Adipocyte (in vitro differentiated cells): ENCODE measurements around the gene SNX32.

Experiments
- DNase-seq: peaks from one replicate; pipeline ENCODE4 v3.0.0-alpha.2; 2015; ENCODE audit warnings: low read depth
- H3K27me3 ChIP-seq: replicated peaks from 2 replicates; pipeline ENCODE4 v1.7.0; 2013; ENCODE audit warnings: mild to moderate bottlenecking, low read length, moderate library complexity; ENCODE audit not compliant: control insufficient read depth, insufficient read depth
- H3K36me3 ChIP-seq: 2 replicates; pipeline ENCODE4 v1.7.0; 2013; ENCODE audit warnings: low read length, mild to moderate bottlenecking, moderate library complexity; ENCODE audit not compliant: control insufficient read depth, insufficient read depth, severe bottlenecking
- H3K4me1 ChIP-seq: 2 replicates; pipeline ENCODE4 v1.7.0; 2013; ENCODE audit warnings: mild to moderate bottlenecking, low read length, moderate library complexity; ENCODE audit not compliant: control insufficient read depth, insufficient read depth
- H3K4me3 ChIP-seq: 2 replicates; pipeline ENCODE4 v1.7.0; 2013; ENCODE audit warnings: mild to moderate bottlenecking, low read length, moderate library complexity
- H3K9ac ChIP-seq: 2 replicates; pipeline ENCODE4 v1.7.0; 2013; ENCODE audit warnings: mild to moderate bottlenecking, low read length, moderate library complexity
- H3K9me3 ChIP-seq: 2 replicates; pipeline ENCODE4 v1.7.0; 2013; ENCODE audit warnings: mild to moderate bottlenecking, low read length, moderate library complexity; ENCODE audit not compliant: control insufficient read depth

The SNX32 gene

GRCh38 chr11:65865550-65866172, 31.9 kb downstream of the SNX32 start:
- H3K27me3 ChIP-seq: no peaks in the 10 kb centered on the region
- DNase-seq: no peak
- H3K4me1 ChIP-seq: peaks cover 25% of the 10 kb centered on the region
- peaks cover 84% of the 10 kb centered on the region for H3K36me3 ChIP-seq
- no peak overlapping the region for H3K4me3 ChIP-seq
- H3K9me3 ChIP-seq: no peaks in the 10 kb centered on the region
- H3K9ac ChIP-seq: no peak overlapping the region

DNA sequence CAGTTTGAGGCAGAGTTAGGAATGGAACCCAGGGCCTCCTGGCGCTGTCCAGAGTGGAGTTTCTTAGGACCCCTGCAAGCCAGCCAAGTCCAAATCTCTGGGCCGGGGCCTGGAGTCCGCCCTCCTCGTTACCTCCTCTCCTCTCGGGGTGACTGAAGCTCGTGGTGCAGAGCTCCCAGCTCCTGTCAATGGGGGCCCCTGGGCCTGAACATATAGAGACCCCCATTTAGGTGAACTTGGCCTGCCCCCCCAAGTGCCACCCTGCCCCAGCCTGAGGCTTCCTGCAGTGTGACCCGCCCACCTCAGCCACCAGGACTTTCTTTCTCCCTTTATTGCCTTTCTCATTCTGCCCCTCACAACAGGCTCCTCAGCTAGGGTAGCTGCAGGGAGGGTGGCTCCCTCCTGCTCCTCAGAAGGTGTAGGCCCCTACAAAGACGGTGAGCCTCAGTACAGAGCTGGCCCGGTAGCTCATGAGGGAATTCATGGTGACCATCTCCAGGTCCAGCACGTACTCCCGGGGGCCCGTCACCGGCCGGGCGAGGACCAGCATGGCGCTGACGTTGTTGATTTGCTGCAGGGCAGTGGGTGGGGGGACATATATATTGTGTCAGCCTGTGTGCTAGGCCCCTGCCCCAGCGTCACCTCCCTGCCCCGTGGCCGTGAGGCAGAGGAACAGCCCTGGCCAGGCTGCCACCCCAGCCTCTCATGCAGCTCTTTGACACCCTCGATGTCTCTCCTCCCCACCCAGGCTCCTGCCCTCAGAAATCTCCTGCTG, 32.9 kb downstream of the SNX32 start:
- H3K36me3 ChIP-seq: peaks cover 82% of the 10 kb centered on the region
- no peak for DNase-seq
- H3K27me3 ChIP-seq: no peaks in the 10 kb centered on the region
- no peak overlapping the region for H3K9ac ChIP-seq
- H3K9me3 ChIP-seq: no peaks in the 10 kb centered on the region
- peaks cover 28% of the 10 kb centered on the region for H3K4me1 ChIP-seq
- H3K4me3 ChIP-seq: no peak overlapping the region

GRCh38 chr11:65867284-65868071, 33.7 kb downstream of the SNX32 start:
- Histone ChIP-seq H3K4me3 (no peak overlapping the region), H3K4me1 (peaks cover 24% of the 10 kb centered on the region), H3K9ac (no peak overlapping the region), H3K9me3 (no peaks in the 10 kb centered on the region), H3K27me3 (no peaks in the 10 kb centered on the region), H3K36me3 (peaks cover 75% of the 10 kb centered on the region)
- DNase-seq: no peak

DNA sequence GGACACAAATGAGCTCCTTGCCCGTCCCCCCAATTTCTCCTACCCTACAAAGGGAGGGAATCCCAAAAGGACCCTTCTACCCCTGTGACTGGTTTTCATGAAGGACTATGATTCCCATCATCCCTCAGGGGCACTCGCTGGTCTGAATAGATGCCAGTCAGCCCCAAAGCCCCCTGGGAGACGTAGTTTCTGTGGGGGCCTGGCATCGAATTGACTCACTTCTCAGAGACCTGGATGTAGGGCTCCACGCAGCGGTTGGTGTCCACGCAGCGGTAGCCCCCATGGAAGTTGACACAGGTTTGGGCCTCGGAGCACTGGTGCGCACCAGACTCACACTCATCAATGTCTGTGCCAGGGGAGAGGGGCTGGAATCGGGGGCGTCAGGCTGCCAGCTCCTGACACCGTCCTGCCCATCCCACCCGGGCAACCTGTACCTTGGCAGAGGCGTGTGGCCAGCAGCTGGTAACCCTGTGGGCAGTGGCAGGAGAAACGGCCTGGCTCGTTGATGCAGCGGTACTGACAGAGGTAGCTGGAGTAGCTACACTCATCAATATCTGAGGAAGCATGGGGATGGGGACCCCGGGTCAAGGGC, 34.4 kb downstream of the SNX32 start:
- H3K27me3 ChIP-seq: no peaks in the 10 kb centered on the region
- H3K4me3 ChIP-seq: no peak overlapping the region
- peaks cover 68% of the 10 kb centered on the region for H3K36me3 ChIP-seq
- no peaks in the 10 kb centered on the region for H3K9me3 ChIP-seq
- peaks cover 21% of the 10 kb centered on the region for H3K4me1 ChIP-seq
- DNase-seq: no peak
- H3K9ac ChIP-seq: no peak overlapping the region

- H3K27me3 ChIP-seq: no peaks in the 10 kb centered on the region
- peaks cover 60% of the 10 kb centered on the region for H3K36me3 ChIP-seq
- no peak for DNase-seq
- peak overlapping the region; percentile 5 for H3K9ac ChIP-seq
- no peaks in the 10 kb centered on the region for H3K9me3 ChIP-seq
- H3K4me3 ChIP-seq: no peak overlapping the region
- peaks cover 21% of the 10 kb centered on the region for H3K4me1 ChIP-seq
These were observed 35.1 kb downstream of the SNX32 start for GRCh38 chr11:65868907-65869306.

- Histone ChIP-seq H3K4me1 (peaks cover 21% of the 10 kb centered on the region), H3K4me3 (no peak overlapping the region), H3K27me3 (no peaks in the 10 kb centered on the region), H3K36me3 (peaks cover 52% of the 10 kb centered on the region), H3K9me3 (no peaks in the 10 kb centered on the region), H3K9ac (peak overlapping the region; percentile 95)
- DNase-seq: no peak
These were observed 36.0 kb downstream of the SNX32 start for GRCh38 chr11:65869643-65870306.

DNA sequence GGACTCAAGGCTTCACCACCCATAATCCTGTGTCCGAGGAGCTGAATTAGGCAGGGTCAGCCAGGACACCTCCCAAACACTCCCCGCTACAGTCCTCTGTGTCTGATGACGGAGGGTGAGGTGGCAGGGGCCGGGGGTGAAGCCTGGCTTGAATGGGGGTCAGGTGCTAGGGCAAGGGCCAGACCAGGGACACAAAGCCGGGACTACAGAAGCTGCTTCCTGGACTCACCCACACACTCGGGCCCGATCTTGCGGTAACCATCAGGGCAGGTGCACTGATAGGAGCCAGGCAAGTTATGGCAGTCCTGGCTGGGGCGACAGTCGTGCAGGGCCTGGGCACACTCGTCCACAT, 36.5 kb downstream of the SNX32 start:
- H3K4me1 ChIP-seq: peaks cover 21% of the 10 kb centered on the region
- H3K4me3 ChIP-seq: no peak overlapping the region
- H3K9me3 ChIP-seq: no peaks in the 10 kb centered on the region
- no peaks in the 10 kb centered on the region for H3K27me3 ChIP-seq
- no peak for DNase-seq
- peaks cover 47% of the 10 kb centered on the region for H3K36me3 ChIP-seq
- peak overlapping the region; percentile 95 for H3K9ac ChIP-seq

GRCh38 chr11:65870706-65871681, 37.2 kb downstream of the SNX32 start:
- H3K9ac ChIP-seq: peak overlapping the region; percentile 95
- peaks cover 21% of the 10 kb centered on the region for H3K4me1 ChIP-seq
- H3K9me3 ChIP-seq: no peaks in the 10 kb centered on the region
- DNase-seq: no peak
- H3K36me3 ChIP-seq: peaks cover 39% of the 10 kb centered on the region
- H3K4me3 ChIP-seq: peak overlapping the region; percentile 86
- no peaks in the 10 kb centered on the region for H3K27me3 ChIP-seq

DNA sequence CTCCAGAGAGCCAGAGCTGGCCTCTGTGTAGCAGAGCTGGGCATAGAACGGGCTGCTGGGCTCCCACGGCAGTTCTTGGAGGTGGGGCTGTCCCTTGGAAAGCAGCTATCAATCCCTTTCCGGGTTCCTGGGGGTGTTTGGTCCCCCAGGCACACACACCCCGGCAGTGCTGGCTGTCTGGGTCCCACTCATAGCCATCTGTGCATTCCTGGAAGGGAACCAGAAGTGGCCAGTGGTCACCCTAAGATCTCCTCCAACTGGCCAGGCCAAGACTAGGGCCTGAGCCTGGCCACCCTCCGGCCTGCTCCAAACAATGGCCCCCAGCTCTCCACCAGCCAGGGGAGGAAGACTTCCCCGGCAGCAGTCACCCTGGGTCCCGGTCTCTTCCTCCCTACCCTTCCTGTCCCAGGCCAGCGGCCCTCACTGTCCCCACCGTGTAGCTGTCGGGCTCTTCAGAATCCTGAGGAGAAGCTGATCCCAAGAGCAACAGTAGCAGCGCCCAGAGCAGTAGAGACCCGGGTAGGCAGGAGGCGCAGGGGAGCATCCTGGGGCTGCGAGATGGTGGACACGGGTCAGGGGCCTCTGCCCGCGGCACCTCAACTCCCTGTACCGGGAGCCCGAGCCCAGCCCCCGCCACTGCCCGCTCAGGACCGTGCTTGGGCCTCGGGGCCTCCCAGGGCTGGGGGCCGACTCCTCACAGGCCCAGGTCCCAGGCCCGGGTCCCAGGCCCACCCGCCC, 38.2 kb downstream of the SNX32 start:
- no peaks in the 10 kb centered on the region for H3K9me3 ChIP-seq
- no peaks in the 10 kb centered on the region for H3K27me3 ChIP-seq
- peak overlapping the region; percentile 95 for H3K9ac ChIP-seq
- H3K4me3 ChIP-seq: peak overlapping the region; percentile 86
- H3K36me3 ChIP-seq: peaks cover 30% of the 10 kb centered on the region
- DNase-seq: peak; percentile 61
- H3K4me1 ChIP-seq: peaks cover 21% of the 10 kb centered on the region
